Measurements from ENCODE around the gene PDLIM7. TPM values are rescaled to one million over a fixed set of nuclear protein-coding genes. Genes with fewer than 3 reads are reported as not detected.

The PDLIM7 gene
- total RNA-seq, 1 experiment from 2014 or later: 132 TPM

GRCh38 chr5:177435847-177436536 is 61.4 kb downstream of the PDLIM7 start:
- H3K27ac ChIP-seq (ENCODE audit: low read depth, low read length, poor library complexity, severe bottlenecking): no peak overlapping the region
- peaks cover 26% of the 10 kb centered on the region for H3K36me3 ChIP-seq (ENCODE audit: insufficient read depth, low read length, poor library complexity, severe bottlenecking)
- DNase-seq (ENCODE audit: low spot score): no peak
- BruUV-seq (replicated peaks): no TSS peak
- no peaks in the 10 kb centered on the region for H3K4me1 ChIP-seq (ENCODE audit: insufficient read depth, low read length, poor library complexity, severe bottlenecking)
- H3K9me3 ChIP-seq (ENCODE audit: low read depth, low read length, poor library complexity, severe bottlenecking): no peaks in the 10 kb centered on the region
- TF ChIP-seq EZH2 (IDR thresholded peaks at IDR 0.05; ENCODE audit: borderline replicate concordance, low read depth, low read length, poor library complexity, severe bottlenecking) (no peak), CTCF (conservative IDR thresholded peaks at IDR 0.05; ENCODE audit: low read depth, low read length) (no peak)
- H3K4me3 ChIP-seq (ENCODE audit: low read depth, low read length, poor library complexity, severe bottlenecking): no peak overlapping the region
- ChIA-PET CTCF (no interaction called here), POLR2A (ENCODE audit: low non-redundant PET) (no interaction called here)
- intact Hi-C loops (cut with micrococcal nuclease; ENCODE audit: unreplicated experiment): no loop called here
- no peaks in the 10 kb centered on the region for H3K27me3 ChIP-seq (replicated peaks; ENCODE audit: insufficient read depth, low read depth, low read length, poor library complexity)

GRCh38 chr5:177434942-177435738 is 62.3 kb downstream of the PDLIM7 start:
- ChIA-PET CTCF (no interaction called here), POLR2A (ENCODE audit: low non-redundant PET) (no interaction called here)
- no peak for TF ChIP-seq CTCF (conservative IDR thresholded peaks at IDR 0.05; ENCODE audit: low read depth, low read length)
- TF ChIP-seq EZH2 (IDR thresholded peaks at IDR 0.05; ENCODE audit: borderline replicate concordance, low read depth, low read length, poor library complexity, severe bottlenecking): no peak
- no peak overlapping the region for H3K27ac ChIP-seq (ENCODE audit: low read depth, low read length, poor library complexity, severe bottlenecking)
- no TSS peak for BruUV-seq (replicated peaks)
- H3K9me3 ChIP-seq (ENCODE audit: low read depth, low read length, poor library complexity, severe bottlenecking): no peaks in the 10 kb centered on the region
- peaks cover 26% of the 10 kb centered on the region for H3K36me3 ChIP-seq (ENCODE audit: insufficient read depth, low read length, poor library complexity, severe bottlenecking)
- H3K27me3 ChIP-seq (replicated peaks; ENCODE audit: insufficient read depth, low read depth, low read length, poor library complexity): no peaks in the 10 kb centered on the region
- no peak for DNase-seq (ENCODE audit: low spot score)
- intact Hi-C loops (cut with micrococcal nuclease; ENCODE audit: unreplicated experiment): no loop called here
- H3K4me1 ChIP-seq (ENCODE audit: insufficient read depth, low read length, poor library complexity, severe bottlenecking): no peaks in the 10 kb centered on the region
- no peak overlapping the region for H3K4me3 ChIP-seq (ENCODE audit: low read depth, low read length, poor library complexity, severe bottlenecking)

- Histone ChIP-seq H3K4me3 (ENCODE audit: low read depth, low read length, poor library complexity, severe bottlenecking) (no peak overlapping the region), H3K9me3 (ENCODE audit: low read depth, low read length, poor library complexity, severe bottlenecking) (no peaks in the 10 kb centered on the region), H3K36me3 (ENCODE audit: insufficient read depth, low read length, poor library complexity, severe bottlenecking) (peaks cover 26% of the 10 kb centered on the region), H3K27ac (ENCODE audit: low read depth, low read length, poor library complexity, severe bottlenecking) (no peak overlapping the region), H3K27me3 (replicated peaks; ENCODE audit: insufficient read depth, low read depth, low read length, poor library complexity) (no peaks in the 10 kb centered on the region), H3K4me1 (ENCODE audit: insufficient read depth, low read length, poor library complexity, severe bottlenecking) (no peaks in the 10 kb centered on the region)
- TF ChIP-seq CTCF (conservative IDR thresholded peaks at IDR 0.05; ENCODE audit: low read depth, low read length) (no peak), EZH2 (IDR thresholded peaks at IDR 0.05; ENCODE audit: borderline replicate concordance, low read depth, low read length, poor library complexity, severe bottlenecking) (no peak)
- POLR2A ChIA-PET (ENCODE audit: low non-redundant PET): no interaction called here
- BruUV-seq (replicated peaks): no TSS peak
- no peak for DNase-seq (ENCODE audit: low spot score)
- intact Hi-C loops (cut with micrococcal nuclease; ENCODE audit: unreplicated experiment): no loop called here
- CTCF ChIA-PET: no interaction called here
Observed at GRCh38 chr5:177434437-177434836, 63.0 kb downstream of the PDLIM7 start.
